Keratinocyte (primary cell): ENCODE data around the gene OR2A5. TPM values are rescaled to one million over a fixed set of nuclear protein-coding genes. Genes with fewer than 3 reads are reported as not detected.

ENCODE experiments used
- DNase-seq: peaks from one replicate; pipeline ENCODE4 v3.0.0-alpha.2; 2011; ENCODE audit warnings: low read depth, missing footprints, low spot score
- FAIRE-seq: peaks from 2 replicates; lab custom pipeline; 2011; peaks lifted over from hg19 to GRCh38; lab: Jason Lieb, UNC
- H2AFZ ChIP-seq: 2 replicates; pipeline ENCODE4 v1.6.0; 2012; ENCODE audit warnings: low read length, control low read depth, inconsistent platforms; ENCODE audit not compliant: control insufficient read depth
- H3K27ac ChIP-seq: 2 replicates; pipeline ENCODE4 v1.5.1; 2011; ENCODE audit warnings: low read length; ENCODE audit not compliant: control insufficient read depth, insufficient read depth
- H3K27me3 ChIP-seq: 3 replicates; pipeline ENCODE4 v1.6.0; 2011; ENCODE audit warnings: low read length; ENCODE audit not compliant: control insufficient read depth, insufficient read depth; ENCODE audit errors: extremely low read depth
- H3K36me3 ChIP-seq, 2 experiments: 2 replicates in 1 of 2; 3 replicates in 1 of 2; pipeline ENCODE4 v1.5.1; 2011; ENCODE audit warnings: low read length in 2 of 2, mild to moderate bottlenecking in 1 of 2; ENCODE audit not compliant: control insufficient read depth in 2 of 2, insufficient read depth in 2 of 2; ENCODE audit errors: extremely low read depth in 1 of 2
- H3K4me1 ChIP-seq: 3 replicates; pipeline ENCODE4 v1.5.1; 2011; ENCODE audit warnings: low read length; ENCODE audit not compliant: control insufficient read depth, insufficient read depth; ENCODE audit errors: extremely low read depth
- H3K4me2 ChIP-seq: 3 replicates; pipeline ENCODE4 v1.6.0; 2011; ENCODE audit warnings: low read depth, low read length; ENCODE audit not compliant: control insufficient read depth, insufficient read depth; ENCODE audit errors: extremely low read depth
- H3K4me3 ChIP-seq, 3 experiments: fragments of 200-600 bp in 1 of 3; sonication (generic) in 1 of 3; 2 replicates in 2 of 3; 3 replicates in 1 of 3; pipeline ENCODE4 v1.5.1; 2011 to 2016; ENCODE audit warnings: low read length in 3 of 3, mild to moderate bottlenecking in 3 of 3, control low read depth in 2 of 3, inconsistent platforms in 1 of 3, low read depth in 1 of 3, mixed read lengths in 1 of 3, mixed run types in 1 of 3, moderate library complexity in 1 of 3; ENCODE audit not compliant: control insufficient read depth in 2 of 3, insufficient read depth in 2 of 3; ENCODE audit errors: extremely low read depth in 1 of 3
- H3K79me2 ChIP-seq: 2 replicates; pipeline ENCODE4 v1.6.0; 2012; ENCODE audit warnings: low read length; ENCODE audit not compliant: control insufficient read depth, insufficient read depth
- H3K9ac ChIP-seq: 3 replicates; pipeline ENCODE4 v1.6.0; 2011; ENCODE audit warnings: low read length; ENCODE audit not compliant: control insufficient read depth, insufficient read depth; ENCODE audit errors: extremely low read depth
- H3K9me1 ChIP-seq: 3 replicates; pipeline ENCODE4 v1.6.0; 2011; ENCODE audit warnings: low read length; ENCODE audit not compliant: control insufficient read depth, insufficient read depth; ENCODE audit errors: extremely low read depth
- H3K9me3 ChIP-seq: 2 replicates; pipeline ENCODE4 v1.5.1; 2012; ENCODE audit warnings: low read depth, low read length; ENCODE audit not compliant: control insufficient read depth
- H4K20me1 ChIP-seq: 3 replicates; pipeline ENCODE4 v1.6.0; 2011; ENCODE audit warnings: low read length; ENCODE audit not compliant: control insufficient read depth, insufficient read depth; ENCODE audit errors: extremely low read depth
- EZH2 ChIP-seq: IDR thresholded peaks from one replicate; pipeline ENCODE4 v1.6.1; 2012; ENCODE audit warnings: inconsistent platforms, mild to moderate bottlenecking, low read length, moderate library complexity
- dilution Hi-C: fragments of 300-500 bp; cut with MboI; formaldehyde crosslinking; loops from one replicate; pipeline ENCODE4 v1.7.0; 2020; ENCODE audit warnings: low sequenced_read_pairs; ENCODE audit not compliant: extremely low pct_ligation_motif_present
- polyA minus RNA-seq, 3 experiments: library from RNA; depleted of rRNA, polyadenylated mRNA; stranded (reverse); fragments of >200 nt; gene quantifications; 1 replicate in 1 of 3; 2 replicates in 1 of 3; 3 replicates in 1 of 3; pipeline ENCODE4 v1.2.3, GENCODE V29; 2011
- polyA plus RNA-seq, 5 experiments: library from polyadenylated mRNA; depleted of rRNA in 3 of 5; stranded (reverse) in 3 of 5; stranded (forward) in 1 of 5; unstranded in 1 of 5; fragments of >200 nt; gene quantifications; 1 replicate in 1 of 5; 2 replicates in 3 of 5; 3 replicates in 1 of 5; pipeline versions ENCODE4 v1.2.1 to v1.2.3, GENCODE V29; 2011 to 2012; ENCODE audit warnings: missing spikeins in 2 of 5, low read depth in 1 of 5, low replicate concordance in 1 of 5
- TF ChIP-seq, protein P1 (sequence below), 3 experiments: IDR thresholded peaks in 1 of 3; conservative IDR thresholded peaks in 1 of 3; optimal IDR thresholded peaks in 1 of 3; 2 replicates in 2 of 3; 3 replicates in 1 of 3; pipeline versions ENCODE3 to v1.5.1; 2011; ENCODE audit warnings: low read length in 3 of 3, mild to moderate bottlenecking in 3 of 3, moderate library complexity in 2 of 3, control low read depth in 1 of 3, inconsistent platforms in 1 of 3; ENCODE audit not compliant: insufficient read depth in 2 of 3; ENCODE audit errors: extremely low read depth in 1 of 3

OR2A5 gene, protein sequence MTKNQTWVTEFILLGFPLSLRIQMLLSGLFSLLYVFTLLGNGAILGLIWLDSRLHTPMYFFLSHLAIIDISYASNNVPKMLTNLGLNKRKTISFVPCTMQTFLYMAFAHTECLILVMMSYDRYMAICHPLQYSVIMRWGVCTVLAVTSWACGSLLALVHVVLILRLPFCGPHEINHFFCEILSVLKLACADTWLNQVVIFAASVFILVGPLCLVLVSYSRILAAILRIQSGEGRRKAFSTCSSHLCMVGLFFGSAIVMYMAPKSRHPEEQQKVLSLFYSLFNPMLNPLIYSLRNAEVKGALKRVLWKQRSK
- not detected in 3 replicates for polyA plus RNA-seq
- polyA plus RNA-seq (2011; ENCODE audit: low read depth) = not detected
- not detected in 2 replicates for polyA plus RNA-seq (2011; cell fraction: cytosol; rRNA removed)
- not detected in 2 replicates for polyA plus RNA-seq (2011; cell fraction: nucleus; rRNA removed)
- polyA plus RNA-seq (2012; ENCODE audit: low replicate concordance) = not detected in 2 replicates
- not detected in 3 replicates for polyA minus RNA-seq
- polyA minus RNA-seq (2011; cell fraction: cytosol; rRNA and poly(A)+ RNA removed) = not detected
- not detected in 2 replicates for polyA minus RNA-seq (2011; cell fraction: nucleus; rRNA and poly(A)+ RNA removed)

DNA sequence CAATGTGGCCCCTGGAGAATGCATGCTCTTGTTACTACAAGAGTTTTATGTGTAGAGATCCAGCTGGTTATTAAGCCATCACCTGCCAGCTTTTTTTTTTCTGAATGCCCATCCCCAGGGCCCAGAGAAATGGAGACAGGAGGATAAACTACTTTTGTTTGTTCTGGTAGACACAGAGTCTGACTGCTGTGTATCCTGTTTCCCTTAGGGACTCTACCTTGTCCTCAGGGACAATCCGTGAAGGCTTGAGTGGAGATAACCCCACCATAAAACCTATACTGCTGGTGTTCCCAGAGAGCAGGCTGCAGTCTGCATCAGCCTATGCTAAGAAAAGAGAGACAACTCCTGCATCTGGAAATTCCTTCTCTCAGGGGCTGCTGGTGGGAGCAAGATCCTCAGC lies at the start of gene OR2A5:
Gene OR2A5, plus strand, starts transcription at position 301 of the 400 bp plus-strand sequence. CDS start 1,454 bp downstream, outside the sequence.
- H3K9ac ChIP-seq = no peak within 1 kb of the TSS

DNA sequence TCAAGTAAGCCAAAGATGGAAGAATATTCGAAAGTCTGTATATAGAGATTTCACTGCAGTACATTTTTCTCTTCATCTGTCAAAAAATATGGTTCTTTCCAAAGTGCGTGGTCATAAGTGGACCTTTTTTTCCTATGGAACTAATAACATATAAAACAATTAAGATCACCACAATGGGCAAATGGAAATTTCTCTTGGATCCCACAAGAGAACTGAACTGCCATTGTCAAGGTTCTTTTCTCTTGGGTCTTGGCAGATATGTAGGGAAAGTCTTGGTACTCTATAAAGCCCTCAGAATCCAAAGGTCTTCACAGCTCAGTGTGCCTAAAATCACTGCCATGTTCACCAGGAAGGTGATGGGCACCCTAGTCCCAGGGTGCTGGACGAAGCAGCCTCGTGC lies 48.7 kb upstream of the OR2A5 start, which contains the start of gene OR6B1:
Gene OR6B1, plus strand, starts transcription at position 301 of the 400 bp plus-strand sequence. CDS start 3,677 bp downstream, outside the sequence.
- H3K4me1 ChIP-seq = no peaks in the 10 kb centered on the region
- dilution Hi-C loops = no loop called here
- no peaks in the 10 kb centered on the region for H3K9me3 ChIP-seq
- H2AFZ ChIP-seq = no peak within 1 kb of the TSS
- H3K9me1 ChIP-seq = no peaks in the 10 kb centered on the region
- FAIRE-seq (no peak), DNase-seq (no peak)
- no peak within 1 kb of the TSS for H3K27ac ChIP-seq
- no peaks in the 10 kb centered on the region for H4K20me1 ChIP-seq
- no peaks in the 10 kb centered on the region for H3K27me3 ChIP-seq
- H3K4me2 ChIP-seq = no peak within 1 kb of the TSS
- H3K4me3 ChIP-seq = no peak within 1 kb of the TSS
- H3K36me3 ChIP-seq = no peaks in the 10 kb centered on the region
- no peaks in the 10 kb centered on the region for H3K79me2 ChIP-seq
- H3K9ac ChIP-seq = no peak within 1 kb of the TSS
- no peak for TF ChIP-seq EZH2
- TF ChIP-seq, protein P1, sequence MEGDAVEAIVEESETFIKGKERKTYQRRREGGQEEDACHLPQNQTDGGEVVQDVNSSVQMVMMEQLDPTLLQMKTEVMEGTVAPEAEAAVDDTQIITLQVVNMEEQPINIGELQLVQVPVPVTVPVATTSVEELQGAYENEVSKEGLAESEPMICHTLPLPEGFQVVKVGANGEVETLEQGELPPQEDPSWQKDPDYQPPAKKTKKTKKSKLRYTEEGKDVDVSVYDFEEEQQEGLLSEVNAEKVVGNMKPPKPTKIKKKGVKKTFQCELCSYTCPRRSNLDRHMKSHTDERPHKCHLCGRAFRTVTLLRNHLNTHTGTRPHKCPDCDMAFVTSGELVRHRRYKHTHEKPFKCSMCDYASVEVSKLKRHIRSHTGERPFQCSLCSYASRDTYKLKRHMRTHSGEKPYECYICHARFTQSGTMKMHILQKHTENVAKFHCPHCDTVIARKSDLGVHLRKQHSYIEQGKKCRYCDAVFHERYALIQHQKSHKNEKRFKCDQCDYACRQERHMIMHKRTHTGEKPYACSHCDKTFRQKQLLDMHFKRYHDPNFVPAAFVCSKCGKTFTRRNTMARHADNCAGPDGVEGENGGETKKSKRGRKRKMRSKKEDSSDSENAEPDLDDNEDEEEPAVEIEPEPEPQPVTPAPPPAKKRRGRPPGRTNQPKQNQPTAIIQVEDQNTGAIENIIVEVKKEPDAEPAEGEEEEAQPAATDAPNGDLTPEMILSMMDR (optimal IDR thresholded peaks at IDR 0.05 in 1 of 3, IDR thresholded peaks at IDR 0.05 in 1 of 3, conservative IDR thresholded peaks at IDR 0.05 in 1 of 3; ENCODE audit: extremely low read depth in 1 of 3, insufficient read depth in 2 of 3, low read length in 3 of 3) = no peak

More for the DNA sequence above, at the start of gene OR2A5:
- Histone ChIP-seq H3K4me1 (no peaks in the 10 kb centered on the region), H3K9me3 (no peaks in the 10 kb centered on the region), H3K9me1 (no peaks in the 10 kb centered on the region), H3K27ac (no peak within 1 kb of the TSS), H3K4me3 (no peak within 1 kb of the TSS), H4K20me1 (no peaks in the 10 kb centered on the region), H3K4me2 (no peak within 1 kb of the TSS), H2AFZ (no peak within 1 kb of the TSS), H3K27me3 (no peaks in the 10 kb centered on the region), H3K79me2 (no peaks in the 10 kb centered on the region), H3K36me3 (no peaks in the 10 kb centered on the region)
- DNase-seq (no peak), FAIRE-seq (no peak)
- dilution Hi-C loops = no loop called here
- no peak for TF ChIP-seq EZH2
- TF ChIP-seq, protein P1 (optimal IDR thresholded peaks at IDR 0.05 in 1 of 3, IDR thresholded peaks at IDR 0.05 in 1 of 3, conservative IDR thresholded peaks at IDR 0.05 in 1 of 3; ENCODE audit: extremely low read depth in 1 of 3, insufficient read depth in 2 of 3, low read length in 3 of 3) = no peak
